Stimulated activated naive B cell treated with anti-CD40 and anti-IgM and Interleukin-4, amounts not matched to agents 10 μg/mL and 1 μg/mL and 100 μg/mL, for 72 hours (primary cell): Measurements from ENCODE around the gene EVA1C.

Source experiments
- ATAC-seq, 2 donors: fragments of 150-1000 bp; cut with Tn5 transposase; replicated peaks; 2 replicates each; pipeline ENCODE4 v1.10.0; 2021; ENCODE audit warnings: moderate library complexity in 1 of 2
- DNase-seq: peaks from one replicate; pipeline ENCODE4 v3.0.0; 2021
- H3K27ac Mint-ChIP-seq: one replicate; pipeline ENCODE4 v1.8.0; 2022; ENCODE audit warnings: mild to moderate bottlenecking, mixed read lengths
- H3K27me3 Mint-ChIP-seq, 2 donors: one replicate each; pipeline ENCODE4 v1.8.0; 2022; ENCODE audit warnings: mixed read lengths in 2 of 2
- H3K36me3 Mint-ChIP-seq, 2 donors: one replicate each; pipeline ENCODE4 v1.8.0; 2022; ENCODE audit warnings: mixed read lengths in 2 of 2, mild to moderate bottlenecking in 1 of 2
- H3K4me1 Mint-ChIP-seq, 2 donors: one replicate each; pipeline ENCODE4 v1.8.0; 2022; ENCODE audit warnings: mixed read lengths in 2 of 2, mild to moderate bottlenecking in 1 of 2
- H3K4me3 Mint-ChIP-seq, 2 donors: one replicate each; pipeline ENCODE4 v1.8.0; 2022; ENCODE audit warnings: mild to moderate bottlenecking in 2 of 2, mixed read lengths in 2 of 2, moderate library complexity in 1 of 2
- H3K9me3 Mint-ChIP-seq, 2 donors: one replicate each; pipeline ENCODE4 v1.8.0; 2022; ENCODE audit warnings: mixed read lengths in 2 of 2, mild to moderate bottlenecking in 1 of 2

Gene EVA1C

DNA sequence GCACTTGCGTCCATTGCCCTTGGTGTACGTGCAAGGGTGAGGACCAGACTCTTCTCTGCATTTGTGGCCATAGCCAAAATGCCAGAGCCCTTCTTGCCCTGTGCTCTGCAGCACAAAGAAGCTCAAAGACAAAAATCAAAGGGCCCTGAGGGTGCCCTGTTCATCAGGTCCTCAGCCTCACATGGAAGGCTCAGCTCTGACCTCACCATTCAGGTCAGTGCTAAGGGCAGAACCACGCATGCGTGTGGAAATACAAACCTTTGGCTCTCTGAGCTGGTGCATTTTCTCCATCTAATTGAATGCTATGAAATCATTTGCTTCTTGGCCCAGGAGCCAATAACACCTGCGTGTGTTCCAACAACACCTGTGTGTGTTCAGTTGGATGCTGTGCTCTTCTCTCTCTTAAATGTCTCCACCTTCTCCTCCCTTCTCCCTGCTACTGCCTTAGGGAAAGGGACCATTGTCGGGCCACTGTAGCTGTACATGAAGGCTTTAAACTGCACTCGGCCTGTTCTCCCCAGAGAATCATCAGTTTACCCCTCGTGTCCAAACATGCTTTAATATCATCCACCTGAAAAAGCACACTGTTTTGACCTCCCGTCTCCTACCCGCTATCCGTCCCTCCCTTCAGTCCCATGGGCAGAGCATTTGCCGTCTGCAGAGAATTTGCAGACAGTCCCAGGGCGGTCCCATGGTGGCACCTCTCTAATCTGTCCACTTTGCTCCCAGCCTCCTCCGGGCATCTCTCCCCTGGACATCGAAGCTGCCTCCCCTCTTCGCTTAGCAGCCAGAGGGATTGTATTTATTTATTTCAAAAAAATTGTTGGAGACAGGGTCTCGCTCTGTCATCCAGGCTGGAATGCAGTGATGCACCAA, 60.6 kb downstream of the EVA1C start:
- DNase-seq (no peak), ATAC-seq (no peak)
- H3K4me1 Mint-ChIP-seq: no peaks in the 10 kb centered on the region
- no peak overlapping the region for H3K4me3 Mint-ChIP-seq
- H3K36me3 Mint-ChIP-seq: peaks cover 0 to 1% of the 10 kb centered on the region in 2 donors
- peaks cover 0 to 5% of the 10 kb centered on the region in 2 donors for H3K27me3 Mint-ChIP-seq
- peaks cover 0 to 1% of the 10 kb centered on the region in 2 donors for H3K9me3 Mint-ChIP-seq
- H3K27ac Mint-ChIP-seq: no peak overlapping the region

DNA sequence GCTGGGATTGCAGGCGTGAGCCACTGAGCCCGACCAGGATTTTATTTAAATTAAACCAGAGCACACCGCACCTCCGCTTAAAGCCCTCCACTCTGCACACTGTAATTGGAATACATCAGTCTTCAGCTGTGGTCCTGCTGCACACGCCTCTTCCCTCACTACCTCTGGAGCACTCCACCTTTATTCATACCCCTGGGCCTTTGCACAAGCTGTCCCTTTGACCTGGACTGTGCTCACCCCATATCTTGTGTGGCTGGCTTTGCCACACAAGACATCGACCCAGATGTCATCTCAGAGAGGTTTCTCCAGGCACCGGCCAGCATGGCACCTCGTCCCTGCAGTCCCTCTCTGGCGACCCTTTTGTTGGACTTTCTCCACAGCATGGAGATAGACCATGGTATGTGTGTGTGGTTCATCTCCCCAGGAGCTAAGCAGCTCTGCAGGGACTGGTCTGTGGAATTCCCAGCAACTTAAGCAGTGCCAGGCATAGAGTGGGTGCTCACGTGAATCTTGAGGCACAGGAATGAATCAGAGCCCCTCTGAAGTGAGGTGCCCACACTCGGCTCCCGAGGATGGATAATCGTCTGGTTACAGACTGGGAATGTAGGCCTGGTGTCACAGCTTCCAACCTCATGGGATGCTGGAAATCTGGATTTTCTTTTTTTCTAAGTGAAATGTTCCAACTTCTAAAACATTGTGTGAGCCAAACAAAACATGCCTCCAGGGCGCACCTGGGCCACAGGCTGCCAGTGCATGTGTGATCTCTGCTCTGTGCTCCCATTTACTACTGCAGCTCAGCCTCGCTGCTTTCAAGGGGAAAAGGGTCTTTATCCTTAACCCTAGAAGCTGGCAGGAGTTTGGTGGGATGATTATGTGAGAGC, 61.9 kb downstream of the EVA1C start:
- no peak overlapping the region for H3K4me3 Mint-ChIP-seq
- H3K36me3 Mint-ChIP-seq: peaks cover 0 to 1% of the 10 kb centered on the region in 2 donors
- no peak for DNase-seq
- peaks cover 0 to 1% of the 10 kb centered on the region in 2 donors for H3K9me3 Mint-ChIP-seq
- H3K4me1 Mint-ChIP-seq: no peaks in the 10 kb centered on the region
- no peak overlapping the region for H3K27ac Mint-ChIP-seq
- no peak for ATAC-seq
- H3K27me3 Mint-ChIP-seq: peaks cover 0 to 5% of the 10 kb centered on the region in 2 donors

DNA sequence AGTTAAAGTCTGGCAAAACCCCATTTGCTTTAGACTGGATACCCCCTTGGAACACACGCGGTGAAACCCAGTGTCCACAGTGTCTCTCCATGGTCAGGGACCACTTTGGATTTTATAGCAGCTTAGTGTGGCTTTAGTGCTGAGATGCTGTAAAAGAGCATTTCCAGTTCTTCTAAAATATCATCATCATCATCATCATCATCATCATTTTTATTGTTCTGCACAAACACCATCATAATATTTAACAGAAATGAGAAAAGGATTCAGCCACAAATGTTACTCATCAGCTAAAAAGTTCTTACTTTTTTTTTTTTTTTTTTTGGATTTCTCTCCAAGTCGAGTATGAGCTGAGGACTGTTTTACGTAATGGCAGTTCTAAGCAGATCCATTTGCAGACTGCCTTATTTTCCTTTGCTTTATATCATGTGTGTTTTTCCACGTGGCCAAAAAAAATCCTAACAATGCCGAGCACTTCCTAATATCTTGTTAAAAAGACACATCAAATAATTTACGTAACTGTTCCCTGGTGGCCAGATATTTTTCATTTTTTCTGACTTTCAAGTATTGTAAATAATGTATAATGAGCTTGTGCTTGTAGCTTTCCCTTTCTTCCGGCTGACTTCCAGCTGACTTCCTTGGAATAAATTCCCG, 62.8 kb downstream of the EVA1C start:
- H3K27ac Mint-ChIP-seq: no peak overlapping the region
- H3K27me3 Mint-ChIP-seq: peaks cover 0 to 5% of the 10 kb centered on the region in 2 donors
- no peak for ATAC-seq
- peaks cover 0 to 1% of the 10 kb centered on the region in 2 donors for H3K36me3 Mint-ChIP-seq
- H3K4me1 Mint-ChIP-seq: no peaks in the 10 kb centered on the region
- H3K4me3 Mint-ChIP-seq: no peak overlapping the region
- H3K9me3 Mint-ChIP-seq: peaks cover 0 to 1% of the 10 kb centered on the region in 2 donors
- no peak for DNase-seq

DNA sequence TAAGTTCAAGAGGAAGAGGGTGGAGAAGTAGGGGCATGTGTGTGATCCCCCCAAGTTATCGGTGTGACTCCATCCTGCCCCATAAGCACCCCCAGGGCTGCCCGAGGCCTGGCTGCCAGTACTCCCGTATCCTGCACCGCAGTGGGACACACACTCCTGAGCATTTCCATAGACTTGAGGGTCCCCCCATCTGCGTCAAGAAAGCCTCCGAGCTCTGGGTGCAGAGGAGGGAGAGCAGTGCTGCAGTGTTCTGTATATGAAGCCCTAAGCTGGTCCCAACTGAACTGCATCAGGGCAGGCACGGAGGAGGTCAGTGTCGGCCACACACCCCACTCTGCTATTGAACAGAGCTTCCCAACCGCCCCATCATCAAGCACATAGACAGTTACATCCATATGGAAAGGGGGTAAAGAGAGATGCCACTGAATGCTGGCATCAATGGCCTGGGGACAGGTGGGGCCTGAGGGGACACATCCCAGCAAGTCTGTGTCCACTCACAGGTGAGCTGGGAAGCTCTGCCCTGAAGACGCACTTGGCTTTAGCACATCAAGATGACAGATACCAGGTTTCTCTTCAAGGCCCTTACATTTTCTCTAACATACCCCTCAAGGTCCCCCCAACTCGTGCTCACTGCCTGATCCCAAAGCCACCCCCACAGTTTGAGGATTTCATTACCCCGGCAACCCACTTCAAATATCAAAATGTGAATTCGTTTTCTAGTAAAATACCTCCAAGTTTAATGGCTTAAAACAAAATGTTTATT, 64.3 kb downstream of the EVA1C start:
- ATAC-seq (no peak), DNase-seq (no peak)
- Mint-ChIP-seq H3K36me3 (no peaks in the 10 kb centered on the region), H3K4me1 (no peaks in the 10 kb centered on the region), H3K27ac (no peak overlapping the region), H3K27me3 (peaks cover 0 to 5% of the 10 kb centered on the region in 2 donors), H3K4me3 (no peak overlapping the region), H3K9me3 (peaks cover 0 to 1% of the 10 kb centered on the region in 2 donors)

DNA sequence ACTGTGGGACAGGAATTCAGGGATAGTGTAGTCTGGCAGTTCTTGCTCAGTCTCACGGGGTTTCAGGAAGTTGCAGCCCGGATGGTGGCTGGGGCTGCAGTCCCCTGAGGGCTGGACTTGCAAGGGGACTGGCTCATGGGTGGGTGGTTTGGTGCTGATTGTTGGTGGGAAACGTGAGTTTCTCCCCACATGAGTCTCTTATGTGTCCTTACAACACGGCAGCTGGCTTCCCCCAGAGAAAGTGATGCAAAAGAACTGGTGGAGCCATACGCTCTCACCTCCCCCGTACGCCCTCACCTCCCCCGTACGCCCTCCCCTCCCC, 64.9 kb downstream of the EVA1C start:
- H3K27me3 Mint-ChIP-seq: peaks cover 0 to 5% of the 10 kb centered on the region in 2 donors
- H3K9me3 Mint-ChIP-seq: peaks cover 0 to 1% of the 10 kb centered on the region in 2 donors
- H3K4me1 Mint-ChIP-seq: no peaks in the 10 kb centered on the region
- ATAC-seq: no peak
- DNase-seq: no peak
- H3K27ac Mint-ChIP-seq: no peak overlapping the region
- no peaks in the 10 kb centered on the region for H3K36me3 Mint-ChIP-seq
- no peak overlapping the region for H3K4me3 Mint-ChIP-seq

DNA sequence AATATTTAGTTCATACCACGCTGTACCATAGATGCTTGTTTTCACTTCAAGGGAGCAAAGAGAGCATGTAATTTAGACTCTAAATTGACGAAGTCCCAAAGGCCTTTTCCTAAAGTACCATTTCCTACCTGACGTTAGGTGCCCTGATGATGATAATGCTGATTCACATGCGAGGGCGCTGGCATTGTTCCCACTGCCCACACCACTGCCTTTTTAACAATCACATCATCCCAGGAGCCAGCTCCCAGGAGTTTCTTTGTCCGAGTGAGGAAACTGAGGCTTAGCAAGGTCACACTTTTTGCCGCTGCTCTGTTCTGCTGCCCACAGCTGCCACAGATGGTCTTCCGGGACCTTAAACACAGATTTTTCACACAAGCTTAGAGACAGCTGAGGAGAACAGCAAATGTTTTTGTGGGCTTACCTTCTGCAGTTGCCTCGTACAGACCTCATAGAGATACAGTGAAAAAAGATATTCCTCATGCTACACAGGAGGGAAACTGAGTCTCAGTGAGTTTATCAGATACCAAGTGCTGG, 69.4 kb downstream of the EVA1C start:
- Mint-ChIP-seq H3K36me3 (no peaks in the 10 kb centered on the region), H3K9me3 (peaks cover 0 to 1% of the 10 kb centered on the region in 2 donors), H3K4me3 (no peak overlapping the region), H3K4me1 (no peaks in the 10 kb centered on the region), H3K27ac (no peak overlapping the region), H3K27me3 (peaks cover 6 to 13% of the 10 kb centered on the region in 2 donors)
- DNase-seq (no peak), ATAC-seq (no peak)

DNA sequence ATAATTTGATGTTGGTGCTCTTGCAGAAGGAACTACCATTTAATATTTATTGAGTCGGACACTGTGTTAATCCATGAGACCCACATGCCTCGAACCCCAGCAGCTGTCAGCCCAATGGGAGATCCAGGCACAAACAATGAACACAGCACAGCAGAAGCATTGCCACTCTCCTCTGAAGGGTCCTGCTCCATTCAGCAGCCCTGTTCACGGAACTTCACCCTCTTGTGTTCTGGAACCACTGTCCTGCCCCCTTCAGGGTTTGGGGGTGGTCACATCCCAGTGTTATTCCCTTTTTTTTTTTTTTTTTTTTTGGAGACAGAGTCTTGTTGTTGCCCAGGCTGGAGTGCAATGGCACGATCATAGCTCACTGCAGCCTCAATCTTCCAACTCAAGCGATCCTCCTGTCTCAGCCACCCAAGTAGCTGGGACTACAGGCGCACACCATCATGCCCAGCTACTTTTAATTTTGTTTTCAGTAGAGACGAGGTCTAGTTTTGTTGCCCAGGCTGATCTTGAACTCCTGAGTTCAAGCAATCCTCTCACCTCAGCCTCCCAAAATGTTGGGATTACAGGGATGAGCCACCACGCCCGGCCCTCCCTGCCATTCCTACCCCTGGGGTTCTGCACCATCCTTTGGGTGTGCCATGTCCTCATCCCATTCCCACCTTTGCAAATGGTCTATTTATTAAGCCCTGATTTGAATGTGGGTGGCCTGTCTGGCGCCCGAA, 70.2 kb downstream of the EVA1C start:
- ATAC-seq: peak in 1 of 2 donors; percentile 7
- Mint-ChIP-seq H3K27ac (no peak overlapping the region), H3K4me1 (no peaks in the 10 kb centered on the region), H3K4me3 (no peak overlapping the region), H3K36me3 (no peaks in the 10 kb centered on the region), H3K9me3 (peaks cover 0 to 1% of the 10 kb centered on the region in 2 donors), H3K27me3 (peaks cover 6 to 13% of the 10 kb centered on the region in 2 donors)
- no peak for DNase-seq

DNA sequence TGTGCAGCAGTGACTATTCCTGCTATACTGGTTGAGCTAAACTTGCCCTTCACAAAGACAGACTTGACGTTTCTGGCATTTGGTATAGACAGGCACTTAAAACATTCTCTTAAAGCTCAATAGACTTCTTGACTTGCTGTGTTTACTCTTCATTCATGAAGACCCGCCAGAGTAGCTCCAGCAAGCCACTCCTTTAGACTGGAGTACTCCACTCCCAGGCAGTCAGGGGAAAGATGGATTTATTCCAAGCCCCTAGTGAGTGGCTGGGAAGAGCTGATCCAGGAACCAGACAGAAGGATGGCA, 70.7 kb downstream of the EVA1C start:
- no peak for DNase-seq
- peaks cover 6 to 13% of the 10 kb centered on the region in 2 donors for H3K27me3 Mint-ChIP-seq
- ATAC-seq: no peak
- no peaks in the 10 kb centered on the region for H3K4me1 Mint-ChIP-seq
- no peak overlapping the region for H3K27ac Mint-ChIP-seq
- no peak overlapping the region for H3K4me3 Mint-ChIP-seq
- no peaks in the 10 kb centered on the region for H3K9me3 Mint-ChIP-seq
- H3K36me3 Mint-ChIP-seq: no peaks in the 10 kb centered on the region

DNA sequence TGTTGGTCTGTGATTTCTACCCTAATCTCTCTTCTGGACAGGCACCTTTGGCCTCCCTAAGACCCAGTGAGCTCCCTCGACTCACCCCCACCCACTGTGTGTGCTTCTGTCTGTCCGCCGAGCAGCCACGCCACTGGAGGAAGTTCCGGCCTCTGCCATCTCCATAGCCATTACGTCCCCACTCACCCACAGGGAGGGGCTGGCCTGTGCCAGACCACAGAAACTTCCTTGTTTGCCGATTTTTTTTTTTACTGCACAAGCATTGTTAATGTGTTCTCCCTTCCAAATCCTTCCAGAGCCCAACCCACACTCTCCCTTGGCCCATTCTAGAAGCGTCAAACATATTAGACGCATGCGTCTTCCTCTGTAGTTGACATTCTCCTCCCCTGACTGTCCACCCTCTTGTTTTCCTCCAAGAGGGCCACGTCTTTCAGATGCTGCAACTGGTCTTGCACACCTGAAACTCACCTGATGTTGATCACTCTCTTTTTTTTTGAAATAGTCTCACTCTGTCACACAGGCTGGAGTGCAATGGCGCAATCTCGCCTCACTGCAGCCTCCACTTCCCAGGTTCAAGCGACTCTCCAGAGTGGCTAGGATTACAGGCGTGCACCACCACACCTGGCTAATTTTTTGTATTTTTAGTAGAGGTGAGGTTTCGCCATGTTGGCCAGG, 72.3 kb downstream of the EVA1C start:
- no peak for DNase-seq
- Mint-ChIP-seq H3K36me3 (no peaks in the 10 kb centered on the region), H3K4me1 (no peaks in the 10 kb centered on the region), H3K9me3 (peaks cover 3 to 4% of the 10 kb centered on the region in 2 donors), H3K27me3 (peaks cover 6 to 13% of the 10 kb centered on the region in 2 donors), H3K4me3 (no peak overlapping the region), H3K27ac (no peak overlapping the region)
- no peak for ATAC-seq

DNA sequence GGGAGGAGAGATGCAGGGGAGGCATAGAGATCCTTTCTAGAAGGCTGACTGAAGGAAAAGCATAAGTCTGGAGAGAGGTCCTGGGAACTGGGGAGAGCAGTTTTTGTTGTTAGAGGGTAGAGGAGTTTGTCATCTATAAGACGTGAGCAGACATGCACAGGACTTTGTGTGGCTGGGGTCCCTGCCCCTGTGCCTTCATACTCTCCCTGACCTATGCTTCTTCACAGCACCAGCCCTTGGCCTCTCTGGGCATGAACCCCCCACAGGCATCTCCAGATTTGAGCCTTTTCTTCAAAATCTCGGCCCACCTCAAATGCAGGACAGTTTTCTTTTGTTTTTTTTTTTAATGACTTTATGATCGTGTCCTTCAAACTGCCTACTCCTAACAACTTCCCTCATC, 79.9 kb downstream of the EVA1C start:
- no peak overlapping the region for H3K27ac Mint-ChIP-seq
- H3K27me3 Mint-ChIP-seq: peaks cover 5 to 6% of the 10 kb centered on the region in 2 donors
- ATAC-seq (no peak), DNase-seq (no peak)
- peaks cover 3 to 4% of the 10 kb centered on the region in 2 donors for H3K9me3 Mint-ChIP-seq
- H3K4me3 Mint-ChIP-seq: no peak overlapping the region
- no peaks in the 10 kb centered on the region for H3K36me3 Mint-ChIP-seq
- no peaks in the 10 kb centered on the region for H3K4me1 Mint-ChIP-seq

DNA sequence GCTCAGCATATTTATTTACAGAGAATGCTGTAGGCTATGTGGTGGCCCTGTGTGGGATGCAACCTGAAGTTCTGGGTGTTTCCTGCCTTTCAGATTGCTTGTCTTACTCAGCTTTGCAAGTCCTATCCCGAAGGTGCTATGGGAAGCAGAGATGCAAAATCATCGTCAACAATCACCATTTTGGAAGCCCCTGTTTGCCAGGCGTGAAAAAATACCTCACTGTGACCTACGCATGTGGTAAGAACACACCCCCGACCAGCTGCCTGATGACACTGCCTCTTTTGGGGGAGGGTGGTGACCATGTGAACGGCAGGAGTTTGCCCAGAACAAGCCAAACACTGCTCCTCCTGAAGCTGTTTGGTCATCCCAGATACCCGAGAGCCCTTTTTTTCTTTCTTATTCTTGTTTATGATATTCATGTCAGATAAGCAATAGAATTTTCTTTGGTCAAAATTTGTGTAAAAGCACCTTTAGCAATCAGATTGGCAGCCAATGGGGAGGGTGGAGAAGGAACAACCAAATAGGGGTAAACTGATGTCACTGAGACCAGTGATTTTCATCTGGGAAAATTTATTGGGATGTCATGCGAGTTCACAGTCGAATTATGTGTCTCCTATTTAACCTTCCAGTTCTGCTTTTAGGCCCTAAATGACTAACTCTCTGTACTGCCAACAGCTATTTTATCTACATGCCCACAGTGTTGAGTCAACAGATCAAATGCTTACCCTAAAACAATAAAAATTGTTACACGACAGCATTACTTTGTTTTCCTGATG, 82.6 kb downstream of the EVA1C start:
- ATAC-seq: no peak
- no peaks in the 10 kb centered on the region for H3K9me3 Mint-ChIP-seq
- no peaks in the 10 kb centered on the region for H3K4me1 Mint-ChIP-seq
- no peak overlapping the region for H3K4me3 Mint-ChIP-seq
- H3K36me3 Mint-ChIP-seq: no peaks in the 10 kb centered on the region
- no peak for DNase-seq
- peaks cover 5 to 6% of the 10 kb centered on the region in 2 donors for H3K27me3 Mint-ChIP-seq
- no peak overlapping the region for H3K27ac Mint-ChIP-seq

DNA sequence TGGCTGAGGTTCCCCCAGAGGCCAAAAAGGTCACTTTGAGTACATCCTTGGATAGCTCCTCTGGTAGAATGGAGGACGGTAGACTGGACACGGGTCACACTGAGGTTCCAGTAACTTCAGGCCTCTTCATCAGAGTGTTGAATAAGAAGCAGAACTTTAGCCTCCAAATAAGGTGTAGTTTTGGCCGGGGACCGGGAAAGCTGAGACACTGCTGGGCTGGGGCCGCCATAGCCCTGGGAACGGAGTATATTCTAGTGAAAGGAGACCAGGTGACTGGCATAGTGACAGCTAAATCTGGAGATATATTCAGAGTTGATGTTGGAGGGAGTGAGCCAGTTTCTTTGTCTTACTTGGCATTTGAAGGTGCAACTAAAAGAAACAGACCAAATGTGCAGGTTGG, 84.1 kb downstream of the EVA1C start:
- peaks cover 0 to 6% of the 10 kb centered on the region in 2 donors for H3K27me3 Mint-ChIP-seq
- H3K4me1 Mint-ChIP-seq: no peaks in the 10 kb centered on the region
- H3K4me3 Mint-ChIP-seq: no peak overlapping the region
- no peaks in the 10 kb centered on the region for H3K36me3 Mint-ChIP-seq
- H3K27ac Mint-ChIP-seq: no peak overlapping the region
- DNase-seq (no peak), ATAC-seq (no peak)
- H3K9me3 Mint-ChIP-seq: no peaks in the 10 kb centered on the region
